Measurements from ENCODE around the gene SPRED3.
A peak's percentile ranks its signal among the peaks of the same experiment; 100 is the strongest.
"Not testable (repeated sequence)": the region's sequence is repeated elsewhere in the genome, so short reads cannot be mapped to it uniquely, and the experiment has no call there.

The SPRED3 gene

GRCh38 chr19:38388349-38389100 is at the start of gene SPRED3:
Gene SPRED3, plus strand, starts transcription at chr19:38388697. Its CDS starts 1,606 bp downstream, at chr19:38390303.
- no peak for DNase-seq

- DNase-seq, result not testable (repeated sequence)
These were observed 49.5 kb upstream of the SPRED3 start for GRCh38 chr19:38339011-38339410.

GRCh38 chr19:38340927-38341326 is 47.6 kb upstream of the SPRED3 start:
- no peak for DNase-seq

GRCh38 chr19:38346837-38347236 is 41.7 kb upstream of the SPRED3 start:
- DNase-seq, result no peak

GRCh38 chr19:38350883-38351282 is 37.6 kb upstream of the SPRED3 start:
- DNase-seq, result no peak

GRCh38 chr19:38351865-38352395 is 36.6 kb upstream of the SPRED3 start:
- no peak for DNase-seq

GRCh38 chr19:38352611-38353010 is 35.9 kb upstream of the SPRED3 start:
- no peak for DNase-seq

- no peak for DNase-seq
These were observed 32.5 kb upstream of the SPRED3 start for GRCh38 chr19:38355728-38356725.

- no peak for DNase-seq
These were observed 30.4 kb upstream of the SPRED3 start for GRCh38 chr19:38358071-38358470.

- no peak for DNase-seq
These were observed 29.1 kb upstream of the SPRED3 start for GRCh38 chr19:38359242-38360021.

GRCh38 chr19:38360351-38360750 is 28.1 kb upstream of the SPRED3 start:
- no peak for DNase-seq

GRCh38 chr19:38360839-38361631 is 27.5 kb upstream of the SPRED3 start:
- DNase-seq, result peak; percentile 2 to 14

- DNase-seq, result peak; percentile 70 to 78
These were observed 26.8 kb upstream of the SPRED3 start for GRCh38 chr19:38361633-38362075.

- DNase-seq, result peak; percentile 78 to 91
These were observed 26.2 kb upstream of the SPRED3 start for GRCh38 chr19:38362076-38362945.

GRCh38 chr19:38362946-38363688 is 25.4 kb upstream of the SPRED3 start:
- not testable (repeated sequence) for DNase-seq

GRCh38 chr19:38367041-38367440 is 21.5 kb upstream of the SPRED3 start:
- no peak for DNase-seq

GRCh38 chr19:38369584-38369983 is 18.9 kb upstream of the SPRED3 start:
- no peak for DNase-seq

- no peak for DNase-seq
These were observed 18.2 kb upstream of the SPRED3 start for GRCh38 chr19:38370299-38370698.

GRCh38 chr19:38371081-38371480 is 17.4 kb upstream of the SPRED3 start:
- DNase-seq, result no peak

GRCh38 chr19:38373907-38374331 is 14.6 kb upstream of the SPRED3 start:
- DNase-seq, result no peak
